ENCODE measurements around the gene MSH5.

Gene MSH5

DNA sequence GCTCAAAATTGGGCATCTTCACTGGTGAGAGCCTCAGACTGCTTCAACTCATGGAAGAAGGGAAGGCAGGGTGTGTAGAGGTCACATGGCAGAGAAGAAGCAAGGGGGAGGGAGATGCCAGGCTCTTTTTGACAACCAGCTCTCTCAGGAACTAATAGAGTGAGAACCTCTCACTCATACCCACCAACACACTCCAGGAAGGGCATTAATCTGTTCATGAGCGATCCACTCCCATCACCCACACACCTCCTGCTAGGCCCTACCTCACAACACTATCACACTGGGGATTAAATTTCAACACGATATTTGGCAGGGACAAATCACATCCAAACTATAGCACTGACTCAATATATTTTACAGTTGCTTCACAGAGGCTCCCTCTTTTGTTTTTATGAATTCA is 2.0 kb downstream of the MSH5 start:
- peak overlapping the region; percentile 51 for H3K27ac Mint-ChIP-seq
- H3K36me3 Mint-ChIP-seq, result peaks cover 32% of the 10 kb centered on the region
- CTCF ChIA-PET, result interaction anchor here (2.5 kb wide), 1 partner anchor 28 kb away, joined by 13 read pairs; no protein-coding TSS in a partner anchor
- peaks cover 49% of the 10 kb centered on the region for H3K4me1 Mint-ChIP-seq
- H3K27me3 Mint-ChIP-seq, result peaks cover 5% of the 10 kb centered on the region
- H3K9me3 Mint-ChIP-seq, result no peaks in the 10 kb centered on the region
- DNase-seq, result no peak
- H3K4me3 Mint-ChIP-seq, result peak overlapping the region; percentile 100

DNA sequence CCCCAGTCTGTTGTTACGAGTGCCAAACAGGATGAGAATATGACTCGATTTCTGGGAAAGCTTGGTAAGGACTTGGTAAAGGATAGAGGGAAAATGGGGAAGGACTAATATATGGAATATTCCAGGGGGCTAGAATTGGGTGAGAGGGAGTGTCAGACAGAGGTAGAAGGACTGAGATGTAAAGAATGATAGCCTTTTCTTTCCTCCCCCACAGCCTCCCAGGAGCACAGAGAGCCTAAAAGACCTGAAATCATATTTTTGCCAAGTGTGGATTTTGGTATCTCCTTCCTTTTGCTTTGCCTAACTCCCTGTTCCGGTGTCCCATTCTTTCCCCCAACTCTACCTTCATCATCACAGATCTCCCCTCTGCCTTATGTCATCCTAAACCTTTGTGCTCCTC is 3.1 kb downstream of the MSH5 start:
- Mint-ChIP-seq H3K27ac (no peak overlapping the region), H3K4me1 (peaks cover 39% of the 10 kb centered on the region), H3K36me3 (peaks cover 39% of the 10 kb centered on the region), H3K27me3 (peaks cover 5% of the 10 kb centered on the region), H3K9me3 (no peaks in the 10 kb centered on the region), H3K4me3 (no peak overlapping the region)
- CTCF ChIA-PET, result interaction anchor here (1.1 to 1.4 kb wide), 2 partner anchors 27 to 53 kb away, joined by 3 to 4 read pairs; partner anchors contain the start of gene VARS1
- DNase-seq, result no peak

DNA sequence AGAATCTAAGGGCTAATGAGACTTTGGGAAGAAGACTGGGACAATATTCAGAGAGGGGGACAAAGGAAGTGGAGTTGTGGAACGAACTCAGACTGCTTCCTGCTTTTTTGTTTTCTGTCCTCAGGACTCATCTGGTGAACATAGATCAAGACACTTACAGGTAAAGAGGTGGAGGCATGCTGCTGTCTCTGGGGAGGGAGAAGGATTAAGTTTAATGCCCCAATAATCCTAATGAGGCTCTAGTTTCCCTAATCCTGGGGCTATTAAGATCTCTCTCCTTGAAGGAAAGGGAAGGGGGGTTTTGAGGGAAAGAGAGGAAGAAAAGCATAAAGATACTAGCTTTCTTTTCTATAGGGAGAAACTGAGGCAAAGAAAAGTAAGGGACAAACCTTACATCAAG is 4.6 kb downstream of the MSH5 start:
- Mint-ChIP-seq H3K4me1 (peaks cover 23% of the 10 kb centered on the region), H3K27me3 (peaks cover 5% of the 10 kb centered on the region), H3K9me3 (no peaks in the 10 kb centered on the region), H3K27ac (peak overlapping the region; percentile 1), H3K36me3 (peaks cover 44% of the 10 kb centered on the region), H3K4me3 (no peak overlapping the region)
- no peak for DNase-seq
- CTCF ChIA-PET, result interaction anchor here (0.6 to 3.3 kb wide), 2 partner anchors 9 to 25 kb away, joined by 3 to 9 read pairs; no protein-coding TSS in a partner anchor

DNA sequence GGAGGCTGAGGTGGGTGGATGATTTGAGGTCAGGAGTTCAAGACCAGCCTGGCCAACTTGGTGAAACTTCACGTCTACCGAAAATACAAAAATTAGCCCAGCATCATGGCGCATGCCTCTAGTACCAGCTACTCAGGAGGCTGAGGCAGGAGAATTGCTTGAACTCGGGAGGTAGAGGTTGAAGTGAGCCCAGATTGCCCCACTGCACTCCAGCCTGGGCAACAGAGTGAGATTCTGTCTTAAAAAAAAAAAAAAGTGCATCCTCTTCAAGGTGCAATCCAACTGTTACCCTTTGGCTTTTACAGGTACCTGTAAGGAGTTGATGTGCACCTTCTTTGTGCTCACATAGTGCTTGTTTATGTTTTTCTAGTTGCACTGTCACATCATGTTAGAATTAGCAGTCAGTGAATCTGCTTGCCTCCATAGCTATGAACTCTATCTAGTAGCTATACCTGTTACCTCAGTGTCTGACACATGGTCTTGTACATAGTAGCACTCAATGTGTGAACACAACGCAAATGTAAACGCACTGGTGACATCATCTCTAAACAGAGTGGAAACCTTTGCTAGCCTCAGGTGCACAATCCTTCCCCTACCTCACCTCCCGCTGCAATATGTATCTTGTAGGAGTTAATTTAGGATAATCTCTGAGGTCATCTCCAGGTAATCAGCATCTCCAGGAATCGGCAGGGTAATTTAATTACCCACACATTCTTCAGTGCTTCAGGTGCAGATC is 9.7 kb downstream of the MSH5 start:
- CTCF ChIA-PET, result interaction anchor here (0.6 kb wide), 1 partner anchor 45 kb away, joined by 3 read pairs; no protein-coding TSS in a partner anchor
- peak overlapping the region; percentile 50 for H3K27ac Mint-ChIP-seq
- H3K36me3 Mint-ChIP-seq, result peaks cover 18% of the 10 kb centered on the region
- H3K4me3 Mint-ChIP-seq, result no peak overlapping the region
- no peaks in the 10 kb centered on the region for H3K4me1 Mint-ChIP-seq
- no peak for DNase-seq
- H3K9me3 Mint-ChIP-seq, result no peaks in the 10 kb centered on the region
- no peaks in the 10 kb centered on the region for H3K27me3 Mint-ChIP-seq

DNA sequence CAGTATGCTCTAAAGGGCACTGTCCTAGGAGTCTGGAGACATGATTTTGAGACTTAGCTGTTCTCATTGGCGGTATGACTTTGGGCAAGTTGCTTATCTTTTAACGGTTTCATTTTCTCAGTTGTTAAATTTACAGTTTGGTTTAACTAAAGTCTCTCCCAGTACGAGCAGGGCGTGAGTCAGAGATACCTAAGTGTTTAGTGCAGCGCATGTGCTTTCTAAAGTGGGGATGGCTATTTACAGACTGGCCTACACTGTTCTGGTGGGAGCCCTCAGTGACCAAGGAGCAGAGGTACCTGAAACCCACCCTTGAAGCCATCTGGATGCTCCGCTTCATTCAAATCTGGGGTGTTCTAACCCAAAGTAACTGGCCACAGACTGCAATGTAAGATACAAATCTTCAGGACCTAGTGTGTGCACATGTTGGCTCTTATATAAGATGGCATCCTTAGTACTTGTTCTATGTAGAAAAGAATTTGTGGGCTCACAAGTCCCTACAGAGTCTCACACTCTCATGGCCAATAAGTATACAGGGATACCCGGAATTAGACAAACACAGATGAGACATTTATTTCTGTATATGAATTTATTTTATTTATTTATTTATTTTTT is 10.7 kb downstream of the MSH5 start:
- Mint-ChIP-seq H3K27me3 (no peaks in the 10 kb centered on the region), H3K36me3 (peaks cover 14% of the 10 kb centered on the region), H3K4me1 (no peaks in the 10 kb centered on the region), H3K27ac (peak overlapping the region; percentile 12), H3K4me3 (no peak overlapping the region), H3K9me3 (no peaks in the 10 kb centered on the region)
- CTCF ChIA-PET, result no interaction called here
- no peak for DNase-seq

DNA sequence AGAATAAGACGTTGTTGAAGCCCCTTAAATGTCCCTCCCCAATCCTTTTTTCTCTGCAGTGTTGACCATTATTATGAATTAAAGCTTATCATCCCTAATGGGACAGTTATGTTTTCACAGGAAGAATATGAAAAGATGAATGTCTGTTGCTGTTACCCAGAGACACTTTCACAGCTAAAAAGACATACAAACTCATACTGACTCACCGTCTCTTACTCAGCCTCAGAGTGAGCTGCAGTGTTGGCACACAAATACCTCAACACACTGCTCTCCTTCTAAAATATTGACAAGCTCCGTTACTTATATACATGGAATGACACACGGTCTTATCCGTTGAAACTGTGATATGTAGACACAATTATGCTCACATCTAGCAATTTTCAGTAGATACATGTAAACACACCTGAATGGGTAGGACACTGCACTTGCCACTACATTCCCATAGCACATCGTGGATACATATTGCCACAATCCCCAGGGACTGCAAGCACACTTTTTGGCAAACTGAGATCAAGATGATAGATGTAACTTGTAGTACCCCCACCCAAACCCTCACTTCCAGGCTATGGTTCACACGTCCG is 13.0 kb downstream of the MSH5 start:
- H3K9me3 Mint-ChIP-seq, result no peaks in the 10 kb centered on the region
- CTCF ChIA-PET, result interaction anchor here (0.8 to 0.9 kb wide), 2 partner anchors 9 to 37 kb away, joined by 3 read pairs; no protein-coding TSS in a partner anchor

DNA sequence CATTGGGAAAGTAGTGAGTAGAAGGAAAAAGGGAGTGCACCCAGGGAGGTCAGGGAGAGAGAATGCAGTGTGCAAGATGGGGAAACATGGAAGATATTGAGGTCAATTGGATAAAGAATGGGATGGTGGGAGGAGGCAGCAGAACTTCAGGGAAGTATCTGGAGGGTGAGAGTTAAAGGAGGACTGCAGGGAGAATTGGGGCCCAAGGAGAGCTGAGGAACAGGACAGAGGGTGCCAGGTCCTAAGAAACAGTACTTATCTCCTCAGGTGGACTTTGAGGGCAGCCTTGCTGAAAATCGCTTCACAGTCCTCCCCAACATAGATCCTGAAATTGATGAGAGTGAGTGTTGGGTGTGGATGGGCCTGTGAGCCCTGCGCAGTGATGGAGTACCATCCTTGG is 18.5 kb downstream of the MSH5 start:
- DNase-seq, result no peak
- CTCF ChIA-PET, result interaction anchor here (3.1 kb wide), 1 partner anchor 11 kb away, joined by 16 read pairs; no protein-coding TSS in a partner anchor
- H3K27ac Mint-ChIP-seq, result no peak overlapping the region
- H3K4me3 Mint-ChIP-seq, result no peak overlapping the region
- no peaks in the 10 kb centered on the region for H3K9me3 Mint-ChIP-seq
- H3K27me3 Mint-ChIP-seq, result no peaks in the 10 kb centered on the region
- H3K36me3 Mint-ChIP-seq, result peaks cover 34% of the 10 kb centered on the region
- peaks cover 4% of the 10 kb centered on the region for H3K4me1 Mint-ChIP-seq

More for the DNA sequence above, 13.0 kb downstream of the MSH5 start:
- no peak overlapping the region for H3K27ac Mint-ChIP-seq
- H3K4me3 Mint-ChIP-seq, result no peak overlapping the region
- DNase-seq, result no peak
- H3K4me1 Mint-ChIP-seq, result no peaks in the 10 kb centered on the region
- no peaks in the 10 kb centered on the region for H3K27me3 Mint-ChIP-seq
- H3K36me3 Mint-ChIP-seq, result peaks cover 8% of the 10 kb centered on the region

DNA sequence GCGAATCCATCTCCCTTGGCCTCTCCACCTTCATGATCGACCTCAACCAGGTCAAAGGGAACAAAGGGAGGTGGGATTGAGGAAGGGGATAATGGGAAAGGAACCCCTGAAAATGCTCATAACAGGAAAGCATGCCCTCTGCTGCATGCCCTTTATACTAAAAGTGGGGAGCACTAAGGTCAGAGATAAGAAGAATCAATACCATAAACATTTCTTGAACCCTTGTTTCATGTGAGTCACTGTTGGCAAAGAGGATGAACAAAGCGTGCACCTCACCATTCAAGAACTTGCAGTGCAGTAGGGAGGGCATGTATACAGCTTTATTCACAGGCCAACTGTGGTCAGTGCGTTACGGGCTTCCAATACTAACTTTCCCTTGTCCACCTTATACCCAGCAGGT is 21.0 kb downstream of the MSH5 start:
- no peak overlapping the region for H3K4me3 Mint-ChIP-seq
- peaks cover 43% of the 10 kb centered on the region for H3K36me3 Mint-ChIP-seq
- peaks cover 20% of the 10 kb centered on the region for H3K4me1 Mint-ChIP-seq
- H3K27me3 Mint-ChIP-seq, result no peaks in the 10 kb centered on the region
- no peak overlapping the region for H3K27ac Mint-ChIP-seq
- DNase-seq, result no peak
- CTCF ChIA-PET, result interaction anchor here (3.1 kb wide), 1 partner anchor 9 kb away, joined by 16 read pairs; no protein-coding TSS in a partner anchor
- H3K9me3 Mint-ChIP-seq, result no peaks in the 10 kb centered on the region

DNA sequence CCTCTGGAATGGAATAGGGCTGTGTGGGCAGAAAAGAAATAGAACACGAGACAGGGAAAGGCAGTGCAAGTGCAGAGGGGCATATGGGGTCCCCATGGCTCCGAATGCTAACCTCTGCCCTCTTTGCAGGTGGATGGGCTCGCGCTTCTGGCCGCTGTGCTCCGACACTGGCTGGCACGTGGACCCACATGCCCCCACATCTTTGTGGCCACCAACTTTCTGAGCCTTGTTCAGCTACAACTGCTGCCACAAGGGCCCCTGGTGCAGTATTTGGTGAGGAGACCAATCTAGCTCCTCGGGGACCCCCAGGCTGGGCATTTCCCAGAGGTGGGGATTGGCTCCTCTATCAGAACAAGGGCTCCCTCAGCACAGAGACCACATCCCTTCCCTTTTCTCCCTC is 21.5 kb downstream of the MSH5 start:
- Mint-ChIP-seq H3K4me1 (peaks cover 20% of the 10 kb centered on the region), H3K9me3 (no peaks in the 10 kb centered on the region), H3K27ac (no peak overlapping the region), H3K27me3 (no peaks in the 10 kb centered on the region), H3K36me3 (peaks cover 43% of the 10 kb centered on the region), H3K4me3 (no peak overlapping the region)
- CTCF ChIA-PET, result interaction anchor here (3.1 kb wide), 1 partner anchor 8 kb away, joined by 16 read pairs; no protein-coding TSS in a partner anchor
- DNase-seq, result no peak

DNA sequence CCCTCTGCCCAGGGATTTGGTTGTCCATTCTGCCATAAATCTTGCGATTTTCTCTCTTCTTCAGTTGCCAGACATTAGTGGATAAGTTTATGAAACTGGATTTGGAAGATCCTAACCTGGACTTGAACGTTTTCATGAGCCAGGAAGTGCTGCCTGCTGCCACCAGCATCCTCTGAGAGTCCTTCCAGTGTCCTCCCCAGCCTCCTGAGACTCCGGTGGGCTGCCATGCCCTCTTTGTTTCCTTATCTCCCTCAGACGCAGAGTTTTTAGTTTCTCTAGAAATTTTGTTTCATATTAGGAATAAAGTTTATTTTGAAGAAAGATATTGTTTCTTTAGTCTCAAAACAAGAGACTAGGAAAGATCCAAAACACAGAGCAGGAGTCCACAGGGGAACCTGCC is 22.6 kb downstream of the MSH5 start, which contains the start of gene SAPCD1:
TSS of gene SAPCD1 (plus strand) at position 301 of the 400 bp plus-strand sequence. CDS start 399 bp downstream, outside the sequence.
- CTCF ChIA-PET, result no interaction called here
- H3K36me3 Mint-ChIP-seq, result peaks cover 43% of the 10 kb centered on the region

DNA sequence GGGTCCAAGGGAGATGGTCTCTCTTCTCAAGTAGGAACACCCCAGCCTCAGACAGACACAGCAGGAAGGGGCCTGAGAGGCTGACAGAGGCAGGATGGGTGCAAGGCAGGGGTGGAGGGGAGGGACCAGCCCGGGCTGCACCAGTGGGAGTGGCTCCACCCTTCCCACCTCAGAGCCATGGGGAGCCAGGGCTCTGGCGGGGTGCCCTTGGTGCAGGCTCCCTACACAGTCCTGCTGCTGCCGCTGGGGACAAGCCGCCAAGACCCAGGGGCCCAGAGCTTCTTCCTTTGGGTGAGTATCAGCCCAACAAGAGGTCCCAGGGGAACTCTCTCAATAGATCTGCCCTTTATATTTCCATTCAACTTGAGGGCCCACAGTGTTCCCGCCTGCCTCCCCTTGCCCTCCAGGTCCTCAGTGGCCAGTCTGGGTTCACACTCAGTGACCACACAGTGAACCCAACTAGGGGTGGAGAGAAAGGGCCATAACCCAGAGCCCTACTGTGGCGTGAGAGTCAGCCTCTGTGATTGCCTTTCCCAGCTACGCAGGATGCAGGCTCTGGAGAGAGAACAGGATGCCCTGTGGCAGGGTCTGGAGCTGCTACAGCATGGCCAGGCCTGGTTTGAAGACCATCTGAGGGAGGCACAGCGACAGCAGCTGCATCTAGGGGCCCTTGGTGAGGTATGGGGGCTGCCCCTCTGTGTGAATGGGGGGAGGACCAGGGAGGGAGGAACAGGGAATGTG is 23.2 kb downstream of the MSH5 start:
- Mint-ChIP-seq H3K36me3 (peaks cover 41% of the 10 kb centered on the region), H3K4me3 (no peak overlapping the region), H3K4me1 (peaks cover 23% of the 10 kb centered on the region), H3K27ac (no peak overlapping the region), H3K27me3 (no peaks in the 10 kb centered on the region), H3K9me3 (no peaks in the 10 kb centered on the region)
- CTCF ChIA-PET, result no interaction called here
- DNase-seq, result no peak

More for the DNA sequence above, 22.6 kb downstream of the MSH5 start, which contains the start of gene SAPCD1:
- H3K4me1 Mint-ChIP-seq, result peaks cover 20% of the 10 kb centered on the region
- H3K27me3 Mint-ChIP-seq, result no peaks in the 10 kb centered on the region
- no peaks in the 10 kb centered on the region for H3K9me3 Mint-ChIP-seq
- H3K27ac Mint-ChIP-seq, result no peak within 1 kb of the TSS
- no peak for DNase-seq
- H3K4me3 Mint-ChIP-seq, result no peak within 1 kb of the TSS

DNA sequence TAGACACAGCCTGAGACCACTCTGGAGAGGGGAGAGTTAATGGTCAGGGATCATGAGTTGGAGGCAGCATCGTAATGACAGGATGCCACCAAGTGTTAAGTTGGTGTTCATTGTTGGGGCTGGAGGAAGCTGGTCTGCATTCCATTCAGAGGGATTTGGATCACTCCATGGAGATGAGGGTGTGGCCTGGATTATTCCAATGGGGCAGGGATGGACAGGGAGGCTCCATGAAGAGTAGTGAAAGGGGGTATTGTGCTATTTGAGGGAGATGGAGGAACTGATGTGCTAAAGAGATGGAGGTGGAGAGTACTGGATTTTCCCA is 23.8 kb downstream of the MSH5 start:
- CTCF ChIA-PET, result no interaction called here
- Mint-ChIP-seq H3K27me3 (no peaks in the 10 kb centered on the region), H3K27ac (no peak overlapping the region), H3K9me3 (no peaks in the 10 kb centered on the region), H3K4me1 (peaks cover 28% of the 10 kb centered on the region), H3K36me3 (peaks cover 38% of the 10 kb centered on the region), H3K4me3 (no peak overlapping the region)
- DNase-seq, result no peak

DNA sequence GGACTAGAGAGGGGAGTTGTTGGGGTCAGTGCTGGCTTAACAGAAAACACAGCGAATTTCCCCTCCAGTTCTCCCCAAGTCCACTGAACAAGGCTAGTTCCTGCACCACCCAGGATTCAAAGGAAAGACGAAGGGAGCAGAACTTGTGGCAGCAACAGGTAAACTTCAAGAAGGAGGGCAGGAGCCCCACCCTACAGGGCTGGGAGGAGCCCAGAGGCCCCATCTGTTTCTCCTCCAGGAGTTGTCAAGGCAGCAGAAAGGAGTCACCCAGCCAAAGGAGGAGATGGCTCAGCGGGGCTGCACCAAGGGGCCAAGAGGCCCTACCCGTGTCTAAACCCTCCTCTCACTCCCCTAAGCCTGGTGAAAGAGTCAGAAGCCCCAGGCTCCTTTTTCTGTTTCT is 24.4 kb downstream of the MSH5 start:
- CTCF ChIA-PET, result no interaction called here
- DNase-seq, result no peak
- H3K9me3 Mint-ChIP-seq, result no peaks in the 10 kb centered on the region
- H3K4me3 Mint-ChIP-seq, result no peak overlapping the region
- no peaks in the 10 kb centered on the region for H3K27me3 Mint-ChIP-seq
- H3K27ac Mint-ChIP-seq, result no peak overlapping the region
- peaks cover 34% of the 10 kb centered on the region for H3K36me3 Mint-ChIP-seq
- peaks cover 30% of the 10 kb centered on the region for H3K4me1 Mint-ChIP-seq

DNA sequence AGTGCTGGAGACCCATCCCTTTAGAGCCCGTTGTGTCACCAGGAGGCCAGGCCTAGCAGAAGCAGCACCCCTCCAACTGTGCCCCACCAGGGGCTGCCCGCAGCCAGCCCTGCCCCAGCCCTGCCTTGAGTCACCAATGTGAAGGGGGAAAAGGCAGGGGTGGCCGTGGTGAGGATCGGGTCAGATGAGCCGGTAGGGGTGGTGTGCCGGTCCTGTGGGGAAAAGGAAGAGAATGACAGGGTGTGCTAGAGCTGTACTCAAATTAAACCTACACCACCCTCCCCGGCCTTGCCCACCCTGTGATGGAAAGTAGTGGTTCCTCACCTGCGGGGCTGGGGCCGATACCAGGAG is 25.7 kb downstream of the MSH5 start:
- CTCF ChIA-PET, result interaction anchor here (0.9 kb wide), 1 partner anchor 13 kb away, joined by 3 read pairs; no protein-coding TSS in a partner anchor
- H3K9me3 Mint-ChIP-seq, result no peaks in the 10 kb centered on the region
- DNase-seq, result no peak
- no peak overlapping the region for H3K27ac Mint-ChIP-seq
- no peaks in the 10 kb centered on the region for H3K27me3 Mint-ChIP-seq
- peaks cover 42% of the 10 kb centered on the region for H3K4me1 Mint-ChIP-seq
- no peak overlapping the region for H3K4me3 Mint-ChIP-seq
- H3K36me3 Mint-ChIP-seq, result peaks cover 27% of the 10 kb centered on the region

All from activated naive CD4-positive, alpha-beta T cell treated with anti-CD3 and anti-CD28 coated beads, Interleukin-2, amount 10 ng/mL, durations not matched to agents 7 days and 5 days (primary cell).